GM12864 (cell line): ENCODE measurements around the gene RYR2.

Experiments
- DNase-seq: peaks from one replicate; pipeline ENCODE4 v3.0.0-alpha.2; 2011; ENCODE audit warnings: low read depth
- H3K4me3 ChIP-seq: 2 replicates; pipeline ENCODE4 v1.5.1; 2011; ENCODE audit warnings: mild to moderate bottlenecking, low read depth, low read length, control low read depth
- CTCF ChIP-seq: IDR thresholded peaks from 2 replicates; pipeline ENCODE4 v1.5.1; 2011; ENCODE audit warnings: low read depth, mild to moderate bottlenecking, moderate library complexity, low read length, control low read depth, inconsistent platforms; ENCODE audit errors: missing control alignments

The RYR2 gene

DNA sequence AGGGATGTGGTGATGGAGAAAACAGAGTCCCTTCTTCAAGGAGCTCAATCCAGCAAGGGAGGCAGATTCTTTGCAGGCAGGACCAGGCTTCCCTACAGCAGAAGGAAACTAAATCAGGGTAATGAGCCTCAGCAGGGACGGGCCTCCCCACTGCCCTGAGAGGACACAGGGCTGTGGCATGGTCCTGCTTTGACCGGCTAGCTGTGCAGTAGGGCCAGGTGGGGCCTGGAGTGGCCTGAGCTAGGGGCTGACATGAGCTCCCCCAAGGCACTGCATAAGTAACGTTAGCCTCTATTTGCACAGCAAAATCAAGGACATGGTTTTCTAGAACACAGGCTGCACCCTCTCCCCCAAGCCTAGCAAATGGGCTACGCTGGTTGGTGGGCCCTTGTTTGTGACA, 162.9 kb downstream of the RYR2 start:
- no peak for TF ChIP-seq CTCF
- no peak for DNase-seq
- H3K4me3 ChIP-seq = no peak overlapping the region

DNA sequence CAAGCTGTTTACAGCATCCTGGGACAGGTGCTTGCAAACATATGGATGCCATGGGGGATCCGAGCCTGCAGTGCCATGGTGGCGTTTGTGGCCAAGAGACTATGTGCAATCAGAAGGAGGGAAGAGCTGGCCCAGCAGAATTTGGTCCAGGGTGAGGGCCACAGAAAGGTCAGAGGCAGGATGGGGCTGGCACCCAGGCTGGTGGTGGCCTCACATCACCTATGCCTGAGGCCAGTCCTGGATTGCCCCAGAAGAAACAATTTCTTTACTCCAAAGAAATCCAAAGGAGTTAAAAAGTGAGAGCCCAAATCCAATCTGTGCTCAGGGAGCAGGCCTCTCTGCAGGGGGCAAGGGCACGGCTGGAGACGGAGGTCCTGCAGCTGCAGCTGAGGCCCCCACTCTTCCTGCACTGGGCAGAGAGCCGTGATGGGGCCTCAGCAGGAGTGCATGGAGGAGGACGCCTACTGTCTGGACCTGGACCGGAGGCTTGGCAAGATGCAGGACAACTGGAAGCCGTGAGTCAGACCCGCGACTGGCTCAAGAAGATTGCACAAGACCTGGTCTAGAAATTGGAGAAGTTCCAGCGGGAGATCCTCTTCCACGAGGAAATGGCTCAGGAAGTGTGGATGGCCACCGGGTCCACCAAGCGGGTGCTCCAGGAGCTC, 163.5 kb downstream of the RYR2 start:
- TF ChIP-seq CTCF = no peak
- no peak overlapping the region for H3K4me3 ChIP-seq
- DNase-seq = no peak

- no peak for DNase-seq
- H3K4me3 ChIP-seq = no peak overlapping the region
- no peak for TF ChIP-seq CTCF
Measured at GRCh38 chr1:237206065-237206414, 164.1 kb downstream of the RYR2 start.

DNA sequence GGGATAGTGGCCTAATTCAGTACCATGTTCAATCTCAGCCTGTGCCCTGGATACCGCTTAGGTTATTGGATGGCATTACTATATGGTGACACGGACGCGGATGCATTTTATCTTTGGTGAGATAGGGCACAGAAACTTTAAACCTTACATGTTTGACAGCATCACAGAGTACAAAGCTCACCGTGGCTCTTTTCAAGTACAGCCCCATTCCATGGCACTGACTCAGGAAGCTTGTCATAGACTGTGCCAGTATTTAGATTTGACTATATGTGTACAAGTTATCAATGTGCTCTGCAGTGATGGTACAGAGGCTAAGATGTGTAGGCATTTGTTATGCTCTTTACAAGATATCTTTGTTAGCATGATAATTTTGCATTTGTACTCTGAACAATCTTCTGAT, 169.0 kb downstream of the RYR2 start:
- no peak for DNase-seq
- no peak overlapping the region for H3K4me3 ChIP-seq
- TF ChIP-seq CTCF = no peak

DNA sequence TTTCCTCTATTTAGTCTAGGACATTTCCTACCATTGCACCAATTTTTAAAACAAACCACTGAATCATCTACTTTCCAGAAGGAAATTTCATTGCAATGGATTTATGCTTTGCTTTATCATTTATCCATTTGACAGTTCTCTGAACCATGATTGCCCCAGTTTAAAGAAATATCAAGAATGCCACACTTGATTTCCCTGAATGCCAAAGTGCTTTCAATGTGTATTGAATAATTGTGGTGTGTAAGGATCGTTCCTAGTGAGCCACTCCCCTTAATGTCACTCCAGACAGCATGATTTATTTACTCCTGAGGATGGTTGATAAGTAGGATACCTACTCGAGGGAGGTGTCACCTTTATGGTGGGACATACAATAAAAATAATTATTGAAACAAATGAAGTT, 169.6 kb downstream of the RYR2 start:
- TF ChIP-seq CTCF = no peak

DNA sequence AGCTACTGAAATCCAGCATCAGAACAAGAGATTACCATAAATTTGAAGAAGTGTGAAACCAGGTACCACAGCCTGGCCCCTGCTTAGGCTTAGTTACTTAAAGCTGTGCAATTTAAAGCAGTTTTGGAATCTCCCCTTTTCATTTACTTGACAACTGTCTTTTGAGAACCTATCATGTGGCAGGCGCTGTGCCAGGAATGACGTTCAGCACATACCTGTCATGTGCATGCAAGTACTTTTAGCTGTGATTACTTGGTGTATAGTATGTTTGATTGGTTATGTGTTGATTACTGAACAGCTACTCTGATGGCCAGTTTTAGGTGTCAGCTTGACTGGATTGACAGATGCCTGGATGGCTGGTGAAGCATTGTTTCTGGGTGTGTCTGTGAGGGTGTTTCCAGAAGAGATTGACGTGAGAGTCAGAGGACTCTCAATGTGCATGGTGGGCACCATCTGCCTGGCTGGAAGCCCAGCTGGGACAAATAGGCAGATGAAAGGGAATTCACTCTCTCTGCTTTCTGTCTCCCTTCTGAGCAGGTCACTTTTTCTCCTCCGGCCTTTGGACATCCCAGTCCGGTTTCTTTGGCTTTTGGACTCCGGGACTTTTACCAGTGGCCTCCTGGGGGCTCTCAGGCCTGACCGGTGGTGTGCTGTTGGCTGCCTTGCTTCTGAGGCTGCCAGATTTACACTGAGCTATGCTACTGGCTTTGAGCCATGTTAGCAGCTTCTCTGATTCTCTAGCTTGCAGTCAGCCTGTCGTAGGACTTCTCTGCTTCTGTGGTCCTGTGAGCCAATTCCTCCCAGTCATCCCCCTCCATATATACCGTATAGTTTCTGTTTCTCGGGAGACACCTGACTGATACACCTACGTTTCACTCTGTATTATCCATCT, 178.0 kb downstream of the RYR2 start:
- no peak overlapping the region for H3K4me3 ChIP-seq
- TF ChIP-seq CTCF = no peak
- no peak for DNase-seq

More for the DNA sequence above, 169.6 kb downstream of the RYR2 start:
- H3K4me3 ChIP-seq = no peak overlapping the region
- DNase-seq = no peak
